NCI-H524 (cell line): ENCODE measurements around the gene PPM1D.

Source experiments
- DNase-seq, 2 experiments: peaks; one replicate each; lab custom pipeline; 2025; lab: John Stamatoyannopoulos, UW

Gene PPM1D

DNA sequence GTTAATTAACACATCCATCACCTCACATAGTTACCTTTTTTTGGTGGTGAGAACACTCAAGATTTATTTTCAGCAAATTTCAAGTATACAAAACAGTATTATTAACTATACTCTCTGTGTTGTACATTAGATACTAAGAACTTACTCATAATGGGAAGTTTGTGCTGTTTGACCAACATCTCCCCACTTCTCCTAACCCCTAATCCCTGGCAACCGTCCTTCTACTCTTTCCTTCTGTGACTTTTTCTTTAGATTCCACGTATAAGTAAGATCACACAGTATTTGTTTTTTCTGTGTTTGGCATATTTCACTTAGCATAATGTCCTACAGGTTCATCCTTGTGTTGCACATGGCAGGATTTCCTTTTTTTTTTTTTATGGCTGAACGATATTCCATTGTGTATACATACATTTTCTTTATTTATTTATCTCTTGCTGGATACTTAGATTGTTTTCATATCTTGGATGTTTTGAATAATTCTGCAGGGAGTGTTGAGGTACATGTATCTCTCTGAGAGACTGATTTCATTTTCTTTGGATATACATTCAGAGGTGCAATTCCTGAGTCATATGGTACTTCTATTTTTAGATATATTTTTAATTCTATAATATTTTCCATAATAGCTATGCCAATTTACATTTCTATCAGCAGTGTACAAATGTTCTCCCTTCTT, 19.0 kb downstream of the PPM1D start:
- no peak for DNase-seq

DNA sequence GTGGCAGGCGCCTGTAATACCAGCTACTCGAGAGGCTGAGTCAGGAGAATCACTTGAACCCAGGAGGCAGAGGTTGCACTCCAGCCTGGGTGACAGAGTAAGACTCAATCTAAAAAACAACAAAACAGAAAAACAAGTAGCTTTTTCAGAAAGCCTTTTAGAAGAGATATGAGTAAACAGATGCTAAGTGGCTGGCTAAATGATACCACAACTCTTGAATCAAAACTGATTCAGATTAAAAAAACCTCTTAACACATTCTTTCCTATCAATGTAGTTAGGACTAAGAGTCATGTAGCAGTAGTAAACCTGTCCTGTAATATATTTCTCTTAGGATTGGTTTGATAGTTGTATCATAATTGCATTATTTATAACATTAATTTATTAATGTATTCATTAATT, 23.0 kb downstream of the PPM1D start:
- DNase-seq, result no peak

DNA sequence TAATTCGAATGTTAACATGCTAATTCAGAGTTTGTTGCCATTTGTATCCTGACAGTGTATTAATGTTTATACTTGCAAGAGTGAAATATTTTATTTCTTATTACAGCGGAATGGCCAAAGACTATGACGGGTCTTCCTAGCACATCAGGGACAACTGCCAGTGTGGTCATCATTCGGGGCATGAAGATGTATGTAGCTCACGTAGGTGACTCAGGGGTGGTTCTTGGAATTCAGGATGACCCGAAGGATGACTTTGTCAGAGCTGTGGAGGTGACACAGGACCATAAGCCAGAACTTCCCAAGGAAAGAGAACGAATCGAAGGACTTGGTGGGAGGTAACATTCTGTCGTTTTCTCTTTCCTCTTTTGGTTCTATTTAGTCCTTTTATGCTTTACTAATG, 23.4 kb downstream of the PPM1D start:
- no peak for DNase-seq

DNA sequence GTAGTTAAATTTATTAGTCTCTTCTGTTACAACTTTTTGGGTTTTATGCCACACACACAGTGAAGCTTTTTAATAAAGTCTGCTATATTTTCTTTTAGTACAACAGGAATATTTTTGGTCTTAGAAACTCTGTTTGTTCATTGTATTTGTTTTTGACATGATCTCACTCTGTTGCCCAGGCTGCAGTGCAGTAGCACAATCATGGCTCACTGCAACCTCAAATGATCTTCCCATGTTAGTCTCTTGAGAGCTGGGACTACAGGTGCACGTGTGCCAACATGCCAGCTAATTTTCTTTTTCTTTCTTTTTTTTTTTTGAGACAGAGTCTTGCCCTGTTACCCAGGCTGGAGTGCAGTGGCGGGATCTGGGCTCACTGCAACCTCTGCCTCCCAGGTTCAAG, 27.1 kb downstream of the PPM1D start:
- DNase-seq, result no peak

DNA sequence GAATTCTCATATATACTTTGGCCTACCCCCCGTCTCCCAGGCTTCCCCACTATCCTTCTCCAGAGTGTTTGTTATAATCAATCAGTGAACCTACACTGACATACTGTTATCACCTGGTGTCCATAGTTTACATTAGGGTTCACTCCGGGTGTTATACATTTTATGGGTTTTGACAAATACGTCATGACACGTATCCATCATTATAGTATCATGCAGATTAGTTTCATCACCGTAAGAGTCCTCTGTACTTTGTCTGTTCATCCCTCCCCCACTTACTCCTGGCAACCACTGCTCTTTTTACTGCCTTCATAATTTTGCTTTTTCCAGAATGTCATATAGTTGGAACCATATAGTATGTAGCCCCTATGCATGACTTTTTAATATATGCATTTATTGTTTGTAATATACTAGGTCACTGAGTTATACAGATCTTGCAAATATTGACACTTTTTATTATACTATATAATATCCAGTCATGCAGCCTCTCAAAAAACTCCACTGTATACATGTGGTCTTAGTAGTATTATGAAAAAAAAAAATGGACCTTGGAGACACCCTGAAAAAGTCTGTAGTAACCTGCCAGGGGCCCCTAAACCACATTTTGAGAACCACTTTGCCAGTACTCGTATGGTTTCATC, 28.4 kb downstream of the PPM1D start:
- no peak for DNase-seq

DNA sequence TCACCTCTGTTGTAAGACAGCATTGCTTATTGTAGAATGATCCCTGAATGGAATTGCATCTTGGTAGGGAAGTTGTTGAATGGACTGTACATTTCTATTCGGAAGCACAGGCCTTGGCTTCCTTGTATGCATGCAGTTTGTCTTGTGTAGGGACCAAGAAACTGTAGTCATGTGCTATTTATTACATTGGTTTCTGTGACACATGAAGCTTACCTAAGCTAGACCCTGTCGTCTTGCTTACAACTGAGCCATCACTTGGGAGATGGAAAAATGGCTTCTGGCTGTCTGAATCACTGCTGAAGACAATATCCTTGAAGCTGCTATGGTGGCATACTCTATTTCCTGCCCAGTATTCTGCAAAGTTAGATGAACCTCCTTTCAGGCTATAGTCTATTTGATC, 29.1 kb downstream of the PPM1D start:
- no peak for DNase-seq

DNA sequence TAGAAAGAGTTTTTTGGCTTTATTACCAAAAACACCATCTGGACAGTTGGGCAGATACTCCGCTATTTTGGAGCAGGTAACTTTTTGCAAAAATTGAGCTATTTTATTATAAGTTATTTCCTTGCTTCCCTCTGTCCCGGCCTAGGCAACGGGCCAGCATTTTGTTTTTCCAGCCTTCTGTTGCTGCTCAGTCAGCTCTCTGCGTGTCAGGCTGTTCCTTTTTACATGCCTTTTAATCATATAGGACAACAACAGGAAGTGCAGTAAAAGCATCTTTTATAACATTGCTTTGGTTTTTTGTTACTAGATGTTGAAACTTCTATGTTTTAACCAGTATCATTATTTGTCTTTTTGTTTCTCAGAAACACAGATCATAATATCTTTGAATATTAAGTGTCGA, 30.4 kb downstream of the PPM1D start:
- no peak for DNase-seq

DNA sequence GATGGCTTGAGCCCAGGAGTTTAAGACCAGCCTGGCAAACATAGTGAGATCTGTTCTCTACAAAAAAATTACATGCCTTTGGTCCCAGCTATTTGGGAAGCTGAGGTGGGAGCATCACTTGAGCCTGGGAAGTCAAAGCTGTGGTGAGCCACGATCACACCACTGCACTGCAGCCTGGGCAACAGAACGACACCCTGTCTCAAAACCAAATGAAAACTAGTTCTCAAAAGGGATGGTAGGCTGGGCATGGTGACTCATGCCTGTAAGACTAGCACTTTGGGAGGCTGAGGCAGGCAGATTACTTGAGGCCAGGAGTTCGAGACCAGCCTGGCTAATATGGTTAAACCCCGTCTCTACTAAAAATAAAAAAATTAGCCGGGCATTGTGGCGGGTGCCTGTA, 31.1 kb downstream of the PPM1D start:
- DNase-seq, result no peak

DNA sequence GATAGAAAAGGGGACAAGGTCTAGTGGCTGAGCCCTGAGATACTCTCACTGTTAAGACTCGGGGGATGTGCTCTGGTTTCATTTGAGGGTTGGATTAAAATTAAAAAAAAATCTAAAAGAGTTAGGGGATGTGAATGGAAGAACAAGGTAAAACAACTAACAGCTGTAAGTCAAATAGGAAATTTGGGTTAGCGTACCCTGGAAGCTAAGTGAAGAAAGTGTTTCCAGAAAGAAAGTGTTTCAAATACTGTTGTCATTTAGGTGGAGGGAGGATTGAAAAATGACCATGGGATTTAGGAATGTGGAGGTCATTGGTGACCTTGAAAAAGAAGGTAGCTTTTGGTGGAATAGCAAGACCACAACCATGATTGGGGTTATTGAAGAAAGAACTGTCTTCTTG, 37.7 kb downstream of the PPM1D start:
- no peak for DNase-seq

DNA sequence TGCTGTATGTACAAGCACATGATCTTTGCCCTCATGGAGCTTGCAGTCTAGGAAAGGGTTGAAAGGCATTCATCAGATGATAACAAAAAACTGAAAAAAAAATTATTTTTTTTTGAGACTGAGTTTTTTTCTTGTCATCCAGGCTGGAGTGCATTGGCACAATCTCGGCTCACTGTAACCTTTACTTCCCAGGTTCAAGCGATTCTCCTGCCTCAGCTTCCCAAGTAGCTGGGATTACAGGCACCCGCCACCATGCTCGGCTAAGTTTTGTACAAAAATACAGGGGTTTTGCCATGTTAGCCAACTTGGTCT, 39.0 kb downstream of the PPM1D start:
- no peak for DNase-seq

DNA sequence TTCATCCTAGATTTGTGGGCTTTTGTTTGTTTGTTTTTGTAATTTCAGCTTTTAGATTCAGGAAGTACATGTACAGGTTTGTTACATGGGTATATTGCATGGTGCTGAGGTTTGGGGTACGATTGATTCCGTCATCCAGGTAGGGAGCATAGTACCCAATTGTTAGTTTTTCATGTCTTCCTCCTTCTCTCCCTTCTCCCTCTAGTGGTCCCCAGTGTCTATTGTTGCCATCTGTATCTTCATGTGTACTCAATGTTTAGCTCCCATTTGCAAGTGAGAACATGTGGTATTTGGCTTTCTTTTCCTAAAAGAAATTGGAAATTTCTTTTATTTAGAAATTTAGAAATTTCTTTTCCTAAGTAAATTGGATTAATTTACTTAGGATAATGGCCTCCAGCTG, 40.5 kb downstream of the PPM1D start:
- DNase-seq, result peak; percentile 8 to 36

DNA sequence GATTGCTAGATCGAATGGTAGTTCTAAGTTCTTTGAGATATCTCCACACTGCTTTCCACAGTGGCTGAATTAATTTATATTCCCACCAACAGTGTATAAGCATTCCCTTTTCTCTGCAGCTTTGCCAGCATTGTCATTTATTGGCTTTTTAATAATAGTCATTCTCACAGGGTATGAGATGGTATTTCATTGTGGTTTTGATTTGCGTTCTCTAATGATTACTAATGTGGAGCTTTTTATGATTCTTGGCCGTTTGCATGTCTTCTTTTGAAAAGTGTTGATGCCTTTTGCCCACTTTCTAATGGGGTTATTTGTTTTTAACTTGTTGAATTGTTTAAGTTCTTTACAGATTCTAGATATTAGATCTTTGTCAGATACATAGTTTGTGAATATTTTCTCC, 41.1 kb downstream of the PPM1D start:
- no peak for DNase-seq

DNA sequence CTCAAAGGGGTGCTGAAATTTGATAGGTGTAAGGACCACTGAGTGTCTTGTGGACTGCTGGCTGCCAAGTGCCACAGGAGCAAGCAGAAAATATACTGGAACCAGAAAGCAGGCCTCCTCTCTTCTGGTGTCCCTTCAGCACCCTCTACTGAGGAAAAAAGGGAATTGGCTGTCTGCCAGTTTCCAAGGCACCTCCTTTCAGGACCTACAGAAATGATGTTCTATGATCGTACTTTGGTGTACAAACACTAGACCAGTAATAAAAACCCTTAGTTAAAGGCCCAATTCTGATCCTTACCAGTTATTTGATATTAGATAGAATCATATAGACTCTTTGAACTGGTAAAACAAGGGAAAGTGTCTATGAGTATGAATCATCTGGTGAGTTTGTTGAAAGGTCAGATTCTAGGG, 41.8 kb downstream of the PPM1D start:
- DNase-seq, result peak; percentile 90

DNA sequence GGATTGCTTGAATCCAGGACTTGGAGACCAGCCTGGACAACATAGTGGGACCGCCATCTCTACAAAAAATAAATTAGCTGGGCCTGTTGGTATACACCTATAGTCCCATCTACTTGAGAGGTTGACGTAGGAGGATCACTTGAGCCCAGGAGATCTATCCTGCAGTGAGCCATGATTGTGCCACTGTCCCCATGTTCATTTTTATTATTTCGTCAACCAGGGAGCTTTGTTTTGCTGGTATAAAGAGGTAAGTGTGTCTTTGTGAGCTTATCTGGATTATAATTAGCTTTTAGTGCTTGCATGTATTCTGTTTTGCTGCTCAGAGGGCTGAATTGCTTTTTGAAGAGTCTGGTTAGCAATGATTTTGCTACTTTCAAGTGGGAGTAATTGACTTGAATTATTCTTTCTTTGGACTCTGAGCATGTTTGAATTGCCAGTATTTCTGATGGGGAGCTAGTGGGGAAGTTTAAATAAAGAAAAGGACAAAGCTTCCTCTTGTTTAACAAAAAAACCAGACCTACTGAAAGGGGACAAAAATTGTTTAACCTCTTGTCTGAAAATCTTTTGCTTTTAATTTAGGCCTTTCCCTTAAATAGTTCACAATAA, 46.0 kb downstream of the PPM1D start:
- no peak for DNase-seq

DNA sequence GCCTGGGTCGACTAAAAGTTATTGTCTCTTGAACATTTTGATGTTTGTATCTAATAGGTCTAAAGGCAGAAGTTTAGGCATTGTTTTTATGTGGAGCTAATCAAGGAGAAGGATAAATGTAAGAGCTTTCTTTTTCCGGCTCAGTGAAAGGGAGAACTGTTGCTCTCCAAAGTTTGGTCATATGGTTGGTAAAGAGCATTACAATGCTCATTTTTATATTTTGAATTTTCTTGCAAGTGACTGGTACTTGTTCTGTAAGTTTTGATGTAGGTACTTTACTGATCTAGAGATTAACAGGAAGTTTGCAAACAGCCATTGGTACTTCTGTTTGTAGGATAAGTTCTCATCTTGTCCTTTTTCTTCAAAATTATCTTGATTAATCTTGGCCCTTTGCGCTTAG, 46.7 kb downstream of the PPM1D start:
- no peak for DNase-seq

DNA sequence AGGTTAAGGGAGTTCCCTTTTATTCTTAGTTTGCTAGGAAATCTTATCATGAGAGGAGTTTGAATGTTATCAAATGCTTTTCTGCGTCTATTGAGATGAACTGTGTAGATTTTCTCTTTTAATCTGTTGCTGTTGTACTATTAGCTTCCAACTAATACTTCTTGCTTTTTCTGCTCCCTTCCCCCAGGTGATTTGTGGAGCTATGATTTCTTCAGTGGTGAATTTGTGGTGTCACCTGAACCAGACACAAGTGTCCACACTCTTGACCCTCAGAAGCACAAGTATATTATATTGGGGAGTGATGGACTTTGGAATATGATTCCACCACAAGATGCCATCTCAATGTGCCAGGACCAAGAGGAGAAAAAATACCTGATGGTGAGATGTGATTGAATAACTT, 47.7 kb downstream of the PPM1D start:
- no peak for DNase-seq

DNA sequence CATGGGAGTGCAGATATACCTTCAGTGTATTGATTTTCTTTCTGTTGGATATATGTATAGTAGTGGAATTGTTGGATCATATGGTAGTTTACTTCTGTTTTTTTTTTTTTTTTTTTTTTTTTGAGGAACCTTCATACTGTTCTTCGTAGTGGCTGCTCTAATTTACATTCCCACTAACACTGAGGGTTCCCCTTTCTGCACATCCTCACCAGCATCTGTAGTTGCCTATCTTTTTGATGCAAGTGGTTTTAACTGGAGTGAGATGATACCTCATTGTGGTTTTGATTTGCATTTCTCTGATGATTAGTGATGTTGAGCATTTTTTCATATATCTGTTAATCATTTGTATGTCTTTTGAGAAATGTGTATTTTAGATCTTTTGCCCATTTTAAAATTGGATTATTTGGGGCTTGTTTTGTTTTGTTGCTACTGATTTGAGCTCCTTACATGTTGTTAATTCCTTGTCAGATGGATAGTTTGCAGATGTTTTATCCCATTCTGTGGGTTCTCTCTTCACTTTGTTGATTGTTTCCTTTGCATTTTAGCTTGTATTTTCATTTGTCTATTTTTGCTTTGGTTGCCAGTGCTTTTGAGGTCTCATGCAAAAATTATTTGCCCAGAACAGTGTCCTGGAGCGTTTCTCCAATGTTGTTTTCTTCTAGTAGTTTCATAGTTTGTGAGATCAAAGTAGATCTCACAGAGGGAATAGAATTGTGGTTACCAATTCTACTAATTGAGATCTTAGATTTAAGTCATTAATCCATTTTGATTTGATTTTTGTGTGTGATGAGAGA, 52.7 kb downstream of the PPM1D start:
- DNase-seq, result no peak

DNA sequence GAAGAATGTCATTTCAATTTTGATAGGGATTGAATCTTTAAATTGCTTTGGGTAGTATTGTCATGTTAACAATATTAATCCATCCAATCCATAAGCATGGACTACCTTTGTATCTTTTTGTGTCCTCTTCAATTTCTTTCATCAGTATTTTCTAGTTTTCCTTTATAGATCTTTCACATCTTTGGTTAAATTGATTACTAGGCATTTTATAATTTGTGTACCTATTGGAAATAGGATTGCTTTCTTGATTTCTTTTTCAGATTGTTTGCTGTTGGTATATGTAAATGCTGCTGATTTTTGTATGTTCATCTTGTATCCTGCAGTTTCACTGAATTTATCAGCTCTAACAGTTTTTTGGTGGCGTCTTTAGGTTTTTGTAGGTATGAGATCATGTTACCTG, 53.6 kb downstream of the PPM1D start:
- DNase-seq, result no peak

DNA sequence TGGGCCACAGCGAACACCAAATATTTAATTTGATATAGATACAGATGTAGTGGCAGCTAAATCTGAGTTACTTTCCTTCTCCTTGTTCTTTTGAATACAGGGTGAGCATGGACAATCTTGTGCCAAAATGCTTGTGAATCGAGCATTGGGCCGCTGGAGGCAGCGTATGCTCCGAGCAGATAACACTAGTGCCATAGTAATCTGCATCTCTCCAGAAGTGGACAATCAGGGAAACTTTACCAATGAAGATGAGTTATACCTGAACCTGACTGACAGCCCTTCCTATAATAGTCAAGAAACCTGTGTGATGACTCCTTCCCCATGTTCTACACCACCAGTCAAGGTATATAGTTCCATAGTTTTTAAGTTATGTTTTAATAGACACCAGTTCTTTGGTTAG, 56.5 kb downstream of the PPM1D start:
- no peak for DNase-seq

DNA sequence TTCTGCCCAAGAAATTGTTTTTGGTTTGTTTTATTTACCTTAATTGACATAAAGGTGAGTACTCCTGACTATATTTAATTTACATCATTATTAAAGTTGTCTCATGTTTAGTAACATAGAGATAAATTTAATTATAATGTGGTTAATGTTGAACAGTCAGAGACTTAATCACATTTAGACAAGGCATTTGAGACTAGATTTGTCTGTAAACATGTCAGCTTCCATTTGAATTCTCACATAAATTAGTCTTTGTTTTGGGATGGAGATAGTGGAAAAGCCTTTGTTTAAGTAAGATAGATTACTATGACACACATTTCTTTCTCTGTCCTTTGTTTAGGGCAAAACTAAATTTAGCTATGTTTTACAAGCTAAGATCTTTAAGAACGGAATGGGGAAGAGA, 59.2 kb downstream of the PPM1D start:
- DNase-seq, result no peak

DNA sequence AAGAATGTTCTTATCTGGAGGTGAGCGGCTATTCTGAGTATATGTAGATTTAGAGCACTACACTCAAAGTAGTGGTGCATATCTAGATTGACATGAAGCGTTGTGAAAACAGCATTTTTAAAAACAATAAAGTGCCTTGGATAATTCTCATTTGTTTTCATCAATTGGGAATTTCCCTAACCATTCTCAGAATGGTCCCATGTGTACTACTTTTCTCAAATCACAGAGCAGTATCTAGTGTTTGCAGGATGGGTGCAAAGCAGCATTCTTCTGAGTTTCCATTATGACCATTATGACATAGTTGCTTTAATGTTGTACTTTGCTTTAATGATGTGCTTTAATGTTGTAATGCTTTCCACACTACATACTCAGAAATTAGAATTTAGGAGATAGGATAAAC, 61.5 kb downstream of the PPM1D start:
- no peak for DNase-seq

DNA sequence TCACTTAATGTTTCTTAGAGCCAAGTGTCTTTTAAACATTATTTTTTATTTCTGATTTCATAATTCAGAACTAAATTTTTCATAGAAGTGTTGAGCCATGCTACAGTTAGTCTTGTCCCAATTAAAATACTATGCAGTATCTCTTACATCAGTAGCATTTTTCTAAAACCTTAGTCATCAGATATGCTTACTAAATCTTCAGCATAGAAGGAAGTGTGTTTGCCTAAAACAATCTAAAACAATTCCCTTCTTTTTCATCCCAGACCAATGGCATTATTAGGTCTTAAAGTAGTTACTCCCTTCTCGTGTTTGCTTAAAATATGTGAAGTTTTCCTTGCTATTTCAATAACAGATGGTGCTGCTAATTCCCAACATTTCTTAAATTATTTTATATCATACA, 64.0 kb downstream of the PPM1D start:
- DNase-seq, result no peak

DNA sequence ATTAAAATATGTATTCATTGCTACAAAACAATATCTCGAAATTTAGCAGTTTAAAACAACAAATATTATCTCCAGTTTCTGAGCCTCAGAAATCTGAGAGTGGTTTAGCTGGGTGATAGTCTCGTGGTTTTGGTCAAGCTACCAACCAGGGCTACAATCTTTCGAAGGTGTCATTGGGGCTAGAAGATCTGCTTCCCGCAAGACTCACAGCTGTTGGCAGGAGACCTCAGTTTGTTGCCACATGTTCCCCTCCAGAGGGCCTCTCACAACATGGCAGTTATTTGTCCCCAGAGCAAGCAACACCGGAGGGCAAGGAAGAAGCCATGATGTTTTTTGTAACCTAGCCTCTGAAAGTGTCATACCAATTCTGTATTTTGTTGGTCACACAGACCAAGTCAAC, 65.6 kb downstream of the PPM1D start:
- no peak for DNase-seq
